Type B pancreatic cell (in vitro differentiated cells): Measurements from ENCODE around the gene PARP16. TPM values are rescaled to one million over a fixed set of nuclear protein-coding genes. Genes with fewer than 3 reads are reported as not detected.

ENCODE experiments used
- DNase-seq: peaks from one replicate; pipeline ENCODE4 v3.0.0; 2021; ENCODE audit warnings: mixed read lengths; ENCODE audit not compliant: unreplicated experiment; ENCODE audit errors: extremely low spot score
- H3K27ac Mint-ChIP-seq: 2 replicates; pipeline ENCODE4 v1.8.0; 2021; ENCODE audit warnings: mild to moderate bottlenecking, mixed read lengths
- H3K27me3 Mint-ChIP-seq: 2 replicates; pipeline ENCODE4 v1.8.0; 2021; ENCODE audit warnings: mixed read lengths
- H3K36me3 Mint-ChIP-seq: 2 replicates; pipeline ENCODE4 v1.8.0; 2021; ENCODE audit warnings: mixed read lengths
- H3K4me1 Mint-ChIP-seq: one replicate; pipeline ENCODE4 v1.8.0; 2021; ENCODE audit warnings: mixed read lengths; ENCODE audit not compliant: unreplicated experiment
- H3K4me3 Mint-ChIP-seq: 2 replicates; pipeline ENCODE4 v1.8.0; 2021; ENCODE audit warnings: mild to moderate bottlenecking, mixed read lengths
- H3K9me3 Mint-ChIP-seq: 2 replicates; pipeline ENCODE4 v1.8.0; 2021; ENCODE audit warnings: mixed read lengths
- total RNA-seq: library from RNA; stranded (reverse); gene quantifications from 2 replicates; pipeline ENCODE4 v1.2.1, GENCODE V29; 2021; ENCODE audit warnings: low replicate concordance
- TF ChIP-seq, protein P1 (sequence below): fragments of 200-600 bp; sonication (generic); conservative IDR thresholded peaks from 2 replicates; pipeline ENCODE4 v1.5.0; 2021; ENCODE audit warnings: antibody characterized with exemption, mild to moderate bottlenecking

Gene PARP16
- total RNA-seq, 1 donor from 2014 or later, result 12.7 TPM

DNA sequence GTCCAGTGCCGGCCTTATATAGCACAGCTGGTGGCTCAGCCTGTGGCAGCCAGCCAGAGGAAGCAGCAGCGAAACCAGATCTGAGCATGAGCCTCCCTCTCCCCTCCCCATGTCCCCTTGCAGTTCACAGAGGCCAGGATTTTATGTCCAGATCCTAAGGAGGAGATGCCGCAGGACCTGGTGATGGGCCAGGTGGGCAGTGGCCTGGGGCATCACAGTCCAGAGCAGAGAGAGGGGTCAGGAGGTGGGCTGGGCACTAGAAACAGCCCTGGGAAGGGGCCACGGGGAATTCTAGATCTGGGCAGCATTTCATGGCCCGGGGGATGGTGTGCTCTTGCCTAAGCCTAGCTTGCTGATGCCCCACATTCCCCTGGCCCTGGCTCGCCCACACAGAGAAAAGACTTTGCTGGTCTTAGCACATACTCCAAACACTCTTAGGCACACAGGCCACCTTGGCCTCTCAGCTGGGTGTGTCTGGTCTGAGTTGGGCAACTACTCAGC is 75.2 kb downstream of the PARP16 start:
- H3K9me3 Mint-ChIP-seq, result no peaks in the 10 kb centered on the region
- H3K4me1 Mint-ChIP-seq, result peaks cover 38% of the 10 kb centered on the region
- TF ChIP-seq, protein P1, sequence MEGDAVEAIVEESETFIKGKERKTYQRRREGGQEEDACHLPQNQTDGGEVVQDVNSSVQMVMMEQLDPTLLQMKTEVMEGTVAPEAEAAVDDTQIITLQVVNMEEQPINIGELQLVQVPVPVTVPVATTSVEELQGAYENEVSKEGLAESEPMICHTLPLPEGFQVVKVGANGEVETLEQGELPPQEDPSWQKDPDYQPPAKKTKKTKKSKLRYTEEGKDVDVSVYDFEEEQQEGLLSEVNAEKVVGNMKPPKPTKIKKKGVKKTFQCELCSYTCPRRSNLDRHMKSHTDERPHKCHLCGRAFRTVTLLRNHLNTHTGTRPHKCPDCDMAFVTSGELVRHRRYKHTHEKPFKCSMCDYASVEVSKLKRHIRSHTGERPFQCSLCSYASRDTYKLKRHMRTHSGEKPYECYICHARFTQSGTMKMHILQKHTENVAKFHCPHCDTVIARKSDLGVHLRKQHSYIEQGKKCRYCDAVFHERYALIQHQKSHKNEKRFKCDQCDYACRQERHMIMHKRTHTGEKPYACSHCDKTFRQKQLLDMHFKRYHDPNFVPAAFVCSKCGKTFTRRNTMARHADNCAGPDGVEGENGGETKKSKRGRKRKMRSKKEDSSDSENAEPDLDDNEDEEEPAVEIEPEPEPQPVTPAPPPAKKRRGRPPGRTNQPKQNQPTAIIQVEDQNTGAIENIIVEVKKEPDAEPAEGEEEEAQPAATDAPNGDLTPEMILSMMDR, result no peak
- no peak for DNase-seq
- no peaks in the 10 kb centered on the region for H3K36me3 Mint-ChIP-seq
- H3K4me3 Mint-ChIP-seq, result no peak overlapping the region
- no peaks in the 10 kb centered on the region for H3K27me3 Mint-ChIP-seq
- H3K27ac Mint-ChIP-seq, result no peak overlapping the region

DNA sequence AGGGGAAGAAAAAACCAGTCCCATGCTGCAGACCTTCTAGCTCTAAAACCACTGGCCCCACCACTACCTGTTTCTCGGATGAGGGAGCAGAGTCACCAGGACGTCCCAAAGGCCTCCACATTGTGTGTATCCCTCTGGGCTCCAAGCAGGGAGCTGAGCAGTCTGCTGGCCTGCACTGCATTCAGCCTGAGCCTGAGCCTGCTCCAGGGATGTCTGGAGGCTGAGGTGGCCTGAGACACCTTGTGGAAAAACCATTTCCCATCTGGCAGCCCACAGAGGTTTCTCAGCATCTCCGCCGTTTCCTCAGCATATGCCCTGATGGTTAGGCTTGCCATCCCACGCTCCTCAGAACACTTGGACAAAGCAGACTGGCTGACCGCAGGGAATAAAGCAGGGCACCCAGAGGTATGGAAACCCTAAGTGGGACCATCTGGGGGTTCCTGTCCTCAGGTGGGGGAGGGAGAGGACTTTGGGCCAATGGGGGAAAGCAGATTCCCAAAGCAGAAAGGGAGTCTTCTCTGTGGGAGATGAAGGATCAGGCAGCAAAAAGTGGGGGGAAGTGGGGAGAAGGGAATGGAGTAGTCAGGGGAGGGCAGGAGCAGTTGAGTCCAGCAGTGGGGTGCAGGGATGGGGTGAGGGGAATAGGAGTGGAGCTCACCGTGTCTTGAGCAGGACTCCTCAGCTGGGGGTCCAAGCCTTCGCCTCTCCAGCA is 75.8 kb downstream of the PARP16 start, which contains the start of gene CILP:
CILP (minus strand) TSS at position 704 of the 712 bp plus-strand sequence. CDS start 1,718 bp downstream, outside the sequence.
- no peaks in the 10 kb centered on the region for H3K27me3 Mint-ChIP-seq
- no peak within 1 kb of the TSS for H3K4me3 Mint-ChIP-seq

DNA sequence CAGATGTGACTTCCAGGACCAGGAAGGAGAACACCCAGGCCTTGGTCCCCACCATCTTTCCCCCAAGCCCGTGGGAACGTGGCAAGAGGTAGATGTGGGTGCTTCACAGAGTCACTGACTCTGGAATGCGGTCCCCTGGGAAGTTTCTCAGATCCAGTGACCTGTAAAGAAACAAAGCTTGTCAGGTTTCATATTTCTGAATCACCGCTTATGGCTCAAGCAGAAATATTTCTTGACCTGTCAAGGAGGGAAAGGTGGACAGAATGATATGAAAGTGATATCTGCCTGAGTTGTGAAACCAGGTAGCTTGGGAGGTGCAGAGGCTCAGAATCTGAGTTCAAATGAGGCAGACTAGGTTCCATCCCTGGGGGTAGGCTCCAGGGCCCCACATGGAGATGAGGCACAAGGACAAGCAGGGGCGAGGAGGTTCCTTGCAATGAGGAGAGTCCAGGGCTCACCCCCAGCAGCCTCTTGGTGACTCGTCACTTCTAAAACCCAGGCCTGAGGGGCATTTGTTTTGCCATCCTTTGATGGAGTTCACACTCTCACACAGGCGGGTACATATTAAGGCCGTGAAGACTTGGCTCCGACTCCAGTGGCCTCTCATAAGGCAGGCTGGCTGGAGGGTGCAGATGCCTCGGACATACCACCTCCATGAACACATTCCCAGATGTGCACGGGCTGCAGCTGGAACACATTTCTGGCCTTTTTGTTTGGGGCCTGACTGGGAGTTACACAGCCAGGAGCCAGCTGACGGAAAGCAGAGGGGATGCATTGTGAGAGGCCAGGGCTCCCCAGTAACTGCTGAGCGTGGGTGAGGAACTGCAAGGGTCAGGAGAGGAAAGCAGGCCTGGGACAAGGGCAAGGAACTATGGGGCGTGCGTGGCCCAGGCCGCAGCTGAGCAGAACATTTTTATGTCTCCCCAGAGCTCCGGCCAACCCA is 76.7 kb downstream of the PARP16 start:
- Mint-ChIP-seq H3K9me3 (no peaks in the 10 kb centered on the region), H3K4me1 (peaks cover 38% of the 10 kb centered on the region), H3K36me3 (no peaks in the 10 kb centered on the region), H3K27me3 (no peaks in the 10 kb centered on the region), H3K27ac (peak overlapping the region; percentile 23), H3K4me3 (no peak overlapping the region)
- no peak for DNase-seq
- TF ChIP-seq, protein P1, result no peak

More for the DNA sequence above, 75.8 kb downstream of the PARP16 start, which contains the start of gene CILP:
- no peak for DNase-seq
- peak within 1 kb of the TSS; percentile 23 for H3K27ac Mint-ChIP-seq
- TF ChIP-seq, protein P1, result no peak
- H3K36me3 Mint-ChIP-seq, result no peaks in the 10 kb centered on the region
- peaks cover 38% of the 10 kb centered on the region for H3K4me1 Mint-ChIP-seq
- no peaks in the 10 kb centered on the region for H3K9me3 Mint-ChIP-seq

DNA sequence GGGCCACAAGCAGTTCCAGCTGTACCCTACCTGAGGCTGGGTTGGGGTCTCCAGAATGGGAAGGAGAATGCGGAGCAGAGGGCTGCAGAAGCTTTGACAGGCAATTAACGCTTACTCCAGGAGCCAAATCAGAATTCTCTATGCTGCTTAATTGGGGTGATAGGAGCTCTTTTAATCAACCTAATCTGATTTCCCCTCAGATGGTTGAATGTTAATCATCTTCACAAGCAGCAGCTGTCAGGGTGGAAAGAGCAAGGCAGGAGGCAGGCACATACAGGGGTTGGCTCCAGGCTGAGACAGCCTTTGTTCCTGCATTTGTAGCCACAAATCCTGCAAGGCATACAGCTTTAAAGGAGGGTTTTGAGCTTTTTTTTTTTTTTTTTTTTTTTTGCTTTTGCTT is 78.0 kb downstream of the PARP16 start:
- Mint-ChIP-seq H3K27ac (no peak overlapping the region), H3K4me3 (no peak overlapping the region), H3K4me1 (peaks cover 38% of the 10 kb centered on the region), H3K27me3 (no peaks in the 10 kb centered on the region), H3K36me3 (no peaks in the 10 kb centered on the region), H3K9me3 (no peaks in the 10 kb centered on the region)
- no peak for DNase-seq
- TF ChIP-seq, protein P1, result no peak

Other genes with a start within 250 kb of the PARP16 start
- gene SLC51B, start 241.5 kb downstream of the PARP16 start, total RNA-seq, result 1.2 and 5.7 TPM in 2 replicates
- 0.33 and 4.0 TPM in 2 replicates for gene RASL12, start 218.9 kb downstream of the PARP16 start, total RNA-seq
- not detected in 2 replicates for gene KBTBD13, start 210.1 kb downstream of the PARP16 start, total RNA-seq
- 2.6 and 6.0 TPM in 2 replicates for gene UBAP1L, start 171.7 kb downstream of the PARP16 start, total RNA-seq
- 22.2 and 38.9 TPM in 2 replicates for gene PDCD7, start 153.1 kb downstream of the PARP16 start, total RNA-seq
- gene CLPX, start 101.5 kb downstream of the PARP16 start, total RNA-seq, result 52.1 and 55.1 TPM in 2 replicates
- 0.07 and 1.8 TPM in 2 replicates for gene CILP, start 75.4 kb downstream of the PARP16 start, total RNA-seq
- gene RNU5A-1, start 9.2 kb upstream of the PARP16 start, total RNA-seq, result not detected in 2 replicates
- gene RNU5B-1, start 17.8 kb upstream of the PARP16 start, total RNA-seq, result 15.0 and 16.3 TPM in 2 replicates
- 18.8 and 169 TPM in 2 replicates for gene IGDCC3, start 91.1 kb upstream of the PARP16 start, total RNA-seq
- 2.4 and 17.1 TPM in 2 replicates for gene IGDCC4, start 136.1 kb upstream of the PARP16 start, total RNA-seq
- gene DPP8, start 230.8 kb upstream of the PARP16 start, total RNA-seq, result 25.0 and 27.4 TPM in 2 replicates
- gene HACD3, start 243.6 kb upstream of the PARP16 start, total RNA-seq, result 91.5 and 123 TPM in 2 replicates